GM21515 (cell line): ENCODE data around the gene HHLA2.

Experiments used
- ATAC-seq: cut with Tn5 transposase; IDR thresholded peaks from one replicate; pipeline ENCODE4 v1.9.1; 2021; ENCODE audit not compliant: unreplicated experiment

HHLA2 gene

GRCh38 chr3:108414007-108414406 lies 117.7 kb downstream of the HHLA2 start:
- no peak for ATAC-seq

- ATAC-seq: no peak
These were observed 119.3 kb downstream of the HHLA2 start for GRCh38 chr3:108415661-108416060.

GRCh38 chr3:108416111-108416869 lies 119.9 kb downstream of the HHLA2 start:
- ATAC-seq: no peak

GRCh38 chr3:108420926-108421325 lies 124.6 kb downstream of the HHLA2 start:
- ATAC-seq: no peak
